ENCODE measurements around the gene LRRC57. TPM values are rescaled to one million over a fixed set of nuclear protein-coding genes. Genes with fewer than 3 reads are reported as not detected.

The LRRC57 gene
- 16.6 TPM for total RNA-seq (2021; ENCODE audit: unreplicated experiment)
- polyA plus RNA-seq (2012), result 7.7 and 10.9 TPM in 2 replicates
- percentile 68 among the genes with signal in this experiment for Bru-seq, nascent RNA
- percentile 94 among the genes with signal in this experiment for BruChase-seq, experiment 1, labeled RNA remaining after a 6-hour chase
- percentile 89 among the genes with signal in this experiment for BruChase-seq, experiment 2, labeled RNA remaining after a 2-hour chase
- long read RNA-seq, transcript LRRC57-202 (6 exons, 2,384 nt), result major isoform, 39 of 51 reads
- long read RNA-seq, partial matches to known transcripts, result 2 of 51 reads
- long read RNA-seq, other reads (novel, unspliced or antisense), result 8 of 51 reads

GRCh38 chr15:42548249-42549031 is at the start of gene LRRC57, which contains the start of gene HAUS2:
Gene LRRC57, minus strand, starts transcription at chr15:42548793. Its CDS starts 359 bp downstream, at chr15:42548434.
Gene HAUS2, plus strand, starts transcription at chr15:42548838. Its CDS starts 35 bp downstream, at chr15:42548873.
- peaks cover 9 to 17% of the 10 kb centered on the region in 2 experiments for H3K4me1 ChIP-seq (ENCODE audit: control insufficient read depth in 1 of 2, insufficient read depth in 2 of 2, low read length in 2 of 2)
- TSS peak; percentile 68 for BruUV-seq (replicated peaks)
- H3K79me2 ChIP-seq (ENCODE audit: insufficient read depth, low read length), result peaks cover 60% of the 10 kb centered on the region
- POLR2A ChIA-PET, result interaction anchor here (1.3 kb wide), 1 partner anchor 9 kb away, joined by 4 read pairs; no protein-coding TSS in a partner anchor
- H3K27ac ChIP-seq (ENCODE audit: low read depth, low read length), result peak within 1 kb of the TSS; percentile 83
- no peaks in the 10 kb centered on the region for H3K27me3 ChIP-seq (ENCODE audit: insufficient read depth, low read length)
- RAD21 ChIA-PET (ENCODE audit: low non-redundant PET in 1 of 2, low total read pairs in 2 of 2, uncharacterized antibody in 2 of 2, unreplicated experiment in 2 of 2), result no interaction called here
- intact Hi-C loops (cut with micrococcal nuclease), result no loop called here
- H3K4me2 ChIP-seq (ENCODE audit: low read length), result peak within 1 kb of the TSS; percentile 92
- peak within 1 kb of the TSS; percentile 77 to 99 for H3K4me3 ChIP-seq (replicated peaks in 1 of 2; ENCODE audit: low read depth in 1 of 2, low read length in 2 of 2)
- H2AFZ ChIP-seq (ENCODE audit: low read depth, low read length, poor library complexity, severe bottlenecking), result peak within 1 kb of the TSS; percentile 23
- ATAC-seq, result peak; percentile 91
- peaks cover 8 to 9% of the 10 kb centered on the region in 2 experiments for H3K36me3 ChIP-seq (ENCODE audit: control insufficient read depth in 1 of 2, insufficient read depth in 2 of 2, low read length in 2 of 2)
- H3K9me3 ChIP-seq (ENCODE audit: control insufficient read depth in 1 of 2, insufficient read depth in 1 of 2, low read depth in 1 of 2, low read length in 2 of 2), result no peaks in the 10 kb centered on the region
- CTCF ChIA-PET, result no interaction called here
- peaks cover under 1% of the 10 kb centered on the region; the same call in 1 of the 2 replicates for H4K20me1 ChIP-seq (ENCODE audit: insufficient read depth)
- peak within 1 kb of the TSS; percentile 99 for H3K9ac ChIP-seq (ENCODE audit: low read length)
- peak; percentile 72 for DNase-seq (ENCODE audit: low read depth, low spot score)
- no peaks in the 10 kb centered on the region for H3K9me2 ChIP-seq (ENCODE audit: insufficient read depth)
- TF ChIP-seq EZH2phosphoT487 (IDR thresholded peaks at IDR 0.05; ENCODE audit: borderline replicate concordance), result no peak
- TF ChIP-seq CTCF (IDR thresholded peaks at IDR 0.05 in 2 of 3, conservative IDR thresholded peaks at IDR 0.05 in 1 of 3; ENCODE audit: borderline replicate concordance in 1 of 3, insufficient read depth in 1 of 3, low read depth in 2 of 3, low read length in 2 of 3), result no peak
- TF ChIP-seq POLR2AphosphoS5 (IDR thresholded peaks at IDR 0.05; ENCODE audit: low read depth, low read length), result peak; percentile 98
- no peak for TF ChIP-seq REST (IDR thresholded peaks at IDR 0.05; ENCODE audit: low read depth)
- TF ChIP-seq CEBPB (IDR thresholded peaks at IDR 0.05; ENCODE audit: low read depth), result no peak
- peak; percentile 66 for TF ChIP-seq SP1 (IDR thresholded peaks at IDR 0.05; ENCODE audit: low read depth)
- peak; percentile 62; the same call in 1 of the 2 replicates for TF ChIP-seq ZFX (IDR thresholded peaks at IDR 0.05)
- TF ChIP-seq CBX3 (IDR thresholded peaks at IDR 0.05; ENCODE audit: low read depth), result peak; percentile 55
- no peak for TF ChIP-seq ATF3 (IDR thresholded peaks at IDR 0.05)
- TF ChIP-seq ELF1 (IDR thresholded peaks at IDR 0.05; ENCODE audit: borderline replicate concordance, low read depth), result 0 out of 2 replicates have a peak, but pooled peaks have one; percentile 31
- TF ChIP-seq ZNF274 (IDR thresholded peaks at IDR 0.05; ENCODE audit: low read depth, low read length), result no peak
- TF ChIP-seq MAX (IDR thresholded peaks at IDR 0.05), result peak; percentile 82
- peak; percentile 35; the same call in 1 of the 2 replicates for TF ChIP-seq JUND (IDR thresholded peaks at IDR 0.05)
- no peak for TF ChIP-seq FOSL1 (IDR thresholded peaks at IDR 0.05; ENCODE audit: low read depth)
- peak; percentile 23 for TF ChIP-seq ZBTB33 (IDR thresholded peaks at IDR 0.05; ENCODE audit: extremely low read depth, insufficient replicate concordance, low read length)
- no peak for TF ChIP-seq EZH2 (IDR thresholded peaks at IDR 0.05)
- 0 out of 2 replicates have a peak, but pooled peaks have one; percentile 19 for TF ChIP-seq EGR1 (IDR thresholded peaks at IDR 0.05; ENCODE audit: low read depth)
